Endothelial cell of umbilical vein (primary cell): ENCODE data around the gene FHIT. TPM values are rescaled to one million over a fixed set of nuclear protein-coding genes. Genes with fewer than 3 reads are reported as not detected.

Experiments
- BruUV-seq: library from RNA; stranded (reverse); fragments of 400-500 nt; replicated peaks from 2 replicates; lab custom pipeline; 2021; lab: Mats Ljungman, UMichigan
- CTCF ChIA-PET: fragments of 300-600, 350-600 bp; sonication (Branson Sonifier 250); formaldehyde crosslinking; loops from one replicate; lab custom pipeline; 2021; ENCODE audit warnings: antibody characterized with exemption, inconsistent platforms; lab: Charles Lee
- POLR2A ChIA-PET: fragments of 300-600, 350-600 bp; sonication (Branson Sonifier 250); formaldehyde crosslinking; loops from one replicate; lab custom pipeline; 2021; ENCODE audit warnings: antibody characterized with exemption, inconsistent platforms; lab: Charles Lee
- DNase-seq: peaks from one replicate; pipeline ENCODE4 v3.0.0-alpha.2; 2011; ENCODE audit warnings: low read depth, low spot score
- FAIRE-seq: peaks from 2 replicates; lab custom pipeline; 2011; peaks lifted over from hg19 to GRCh38; lab: Jason Lieb, UNC
- H2AFZ ChIP-seq: 2 replicates; pipeline ENCODE4 v1.6.0; 2012; ENCODE audit warnings: low read depth, low read length, control low read depth, inconsistent platforms
- H3K27ac ChIP-seq: 2 replicates; pipeline ENCODE4 v1.5.1; 2011; ENCODE audit warnings: low read depth, mild to moderate bottlenecking, control low read depth, low read length, moderate library complexity; ENCODE audit not compliant: insufficient read depth
- H3K27me3 ChIP-seq, 2 experiments: 2 replicates each; pipeline versions ENCODE4 v1.6.0 to v1.6.1; 2011; ENCODE audit warnings: low read length in 2 of 2, mixed read lengths in 1 of 2; ENCODE audit not compliant: control insufficient read depth in 2 of 2, insufficient read depth in 2 of 2
- H3K36me3 ChIP-seq, 2 experiments: 2 replicates in 1 of 2; 3 replicates in 1 of 2; pipeline ENCODE4 v1.5.1; 2011; ENCODE audit warnings: low read length in 2 of 2, mild to moderate bottlenecking in 1 of 2, moderate library complexity in 1 of 2; ENCODE audit not compliant: control insufficient read depth in 2 of 2, insufficient read depth in 2 of 2; ENCODE audit errors: extremely low read depth in 1 of 2
- H3K4me1 ChIP-seq: 3 replicates; pipeline ENCODE4 v1.5.1; 2011; ENCODE audit warnings: mild to moderate bottlenecking, low read length; ENCODE audit not compliant: control insufficient read depth, insufficient read depth; ENCODE audit errors: extremely low read depth
- H3K4me2 ChIP-seq: 2 replicates; pipeline ENCODE4 v1.6.1; 2011; ENCODE audit warnings: low read length, control low read depth, mixed read lengths; ENCODE audit not compliant: insufficient read depth
- H3K4me3 ChIP-seq, 3 experiments: fragments of 200-600 bp in 1 of 3; sonication (generic), shearing (Covaris generic) in 1 of 3; replicated peaks in 1 of 3; 2 replicates each; pipeline ENCODE4 v1.5.1; 2011 to 2016; ENCODE audit warnings: control low read depth in 3 of 3, low read length in 3 of 3, mild to moderate bottlenecking in 2 of 3, inconsistent platforms in 1 of 3, low read depth in 1 of 3, moderate library complexity in 1 of 3; ENCODE audit not compliant: insufficient read depth in 1 of 3
- H3K79me2 ChIP-seq: 2 replicates; pipeline ENCODE4 v1.6.0; 2012; ENCODE audit warnings: low read length, inconsistent platforms; ENCODE audit not compliant: control insufficient read depth, insufficient read depth
- H3K9ac ChIP-seq: replicated peaks from 2 replicates; pipeline ENCODE3; 2011; ENCODE audit warnings: low read length, control low read depth; ENCODE audit not compliant: insufficient read depth; ENCODE audit errors: extremely low read depth
- H3K9me1 ChIP-seq: replicated peaks from 3 replicates; pipeline ENCODE4 v1.6.0; 2011; ENCODE audit warnings: mild to moderate bottlenecking, low read length; ENCODE audit not compliant: control insufficient read depth, insufficient read depth; ENCODE audit errors: extremely low read depth
- H3K9me3 ChIP-seq: replicated peaks from 2 replicates; pipeline ENCODE4 v1.5.1; 2012; ENCODE audit warnings: low read length, inconsistent platforms; ENCODE audit not compliant: control insufficient read depth, insufficient read depth
- H4K20me1 ChIP-seq: replicated peaks from 2 replicates; pipeline ENCODE3; 2011; ENCODE audit warnings: mild to moderate bottlenecking, low read length; ENCODE audit not compliant: control insufficient read depth, insufficient read depth; ENCODE audit errors: extremely low read depth
- CTCF ChIP-seq, 2 donors: IDR thresholded peaks; 1 replicate in 1 of 2; 2 replicates in 1 of 2; pipeline ENCODE4 v1.5.1; 2011; ENCODE audit warnings: low read length in 2 of 2, mild to moderate bottlenecking in 2 of 2, moderate library complexity in 2 of 2, control low read depth in 1 of 2, inconsistent platforms in 1 of 2, low read depth in 1 of 2; ENCODE audit not compliant: insufficient read depth in 1 of 2; ENCODE audit errors: extremely low read depth in 1 of 2
- EZH2 ChIP-seq: IDR thresholded peaks from 2 replicates; pipeline ENCODE4 v1.6.1; 2012; ENCODE audit warnings: borderline replicate concordance, low read depth, mild to moderate bottlenecking, moderate library complexity, low read length, inconsistent platforms; ENCODE audit not compliant: severe bottlenecking
- FOS ChIP-seq: IDR thresholded peaks from 2 replicates; pipeline ENCODE4 v1.6.1; 2011; ENCODE audit warnings: mild to moderate bottlenecking, low read length, moderate library complexity, borderline replicate concordance; ENCODE audit not compliant: insufficient read depth
- GATA2 ChIP-seq: IDR thresholded peaks from 2 replicates; pipeline ENCODE4 v1.7.0; 2011; ENCODE audit warnings: low read depth, mild to moderate bottlenecking, moderate library complexity, mixed read lengths, low read length; ENCODE audit not compliant: insufficient read length, insufficient read depth
- JUN ChIP-seq: IDR thresholded peaks from 2 replicates; pipeline ENCODE4 v1.6.1; 2011; ENCODE audit warnings: borderline replicate concordance, low read depth; ENCODE audit not compliant: insufficient read length, insufficient read depth
- MYC ChIP-seq: IDR thresholded peaks from one replicate; pipeline ENCODE4 v1.6.1; 2011; ENCODE audit warnings: mild to moderate bottlenecking, low read depth, low read length
- POLR2A ChIP-seq: IDR thresholded peaks from 2 replicates; pipeline ENCODE4 v1.6.1; 2012; ENCODE audit warnings: low read depth, mild to moderate bottlenecking, control low read depth, low read length
- POLR2AphosphoS5 ChIP-seq: IDR thresholded peaks from 2 replicates; pipeline ENCODE4 v1.6.1; 2012; ENCODE audit warnings: low read depth, mild to moderate bottlenecking, control low read depth, low read length, moderate library complexity; ENCODE audit not compliant: insufficient read depth
- dilution Hi-C: fragments of 300-500 bp; cut with MboI; formaldehyde crosslinking; loops from one replicate; pipeline ENCODE4 v1.15.0; 2019; ENCODE audit warnings: low sequenced_read_pairs; ENCODE audit not compliant: extremely low pct_ligation_motif_present
- intact Hi-C: fragments of 100-400 bp; cut with micrococcal nuclease; formaldehyde crosslinking; loops from one replicate; pipeline ENCODE4 v1.10.0; 2022
- polyA plus RNA-seq, 4 experiments: library from polyadenylated mRNA; depleted of rRNA in 3 of 4; stranded (reverse) in 3 of 4; unstranded in 1 of 4; fragments of >200 nt; gene quantifications; 2 replicates each; pipeline versions ENCODE4 v1.2.1 to v1.2.3, GENCODE V29; 2011 to 2012; ENCODE audit warnings: missing spikeins in 1 of 4
- total RNA-seq: library from RNA; stranded (reverse); gene quantifications from 2 replicates; pipeline ENCODE4 v1.2.3, GENCODE V29; 2021
- TF ChIP-seq, protein P1 (sequence below): IDR thresholded peaks from 2 replicates; pipeline ENCODE4 v1.6.1; 2011; ENCODE audit not compliant: insufficient read depth, insufficient read length

The FHIT gene
- total and polyA plus RNA-seq, 2 donors (not counting 3 experiments of a cell fraction or from before 2014, with no cell fraction given), result 0.47 to 2.2 TPM

DNA sequence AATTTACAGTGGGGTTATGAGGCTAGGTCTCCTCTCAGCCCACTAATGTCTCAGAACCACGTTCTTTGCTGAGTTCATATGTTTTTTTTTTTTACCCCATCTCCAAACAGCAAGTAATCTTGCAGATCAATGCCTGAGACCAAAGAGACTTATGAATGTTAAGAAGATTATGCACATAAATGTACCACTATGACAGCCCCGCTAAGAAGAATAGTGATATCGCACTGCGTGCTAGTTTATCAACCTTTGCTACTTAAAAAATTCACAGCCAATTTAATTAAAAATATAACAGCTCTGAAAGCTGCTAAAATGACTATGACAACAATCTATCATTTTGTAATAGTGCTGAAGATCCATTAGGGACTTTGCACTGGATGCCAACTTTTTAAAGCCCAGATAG lies 1462.5 kb downstream of the FHIT start:
- intact Hi-C loops (no loop called here), dilution Hi-C loops (no loop called here)
- no peak for TF ChIP-seq CTCF (IDR thresholded peaks at IDR 0.05; ENCODE audit: extremely low read depth in 1 of 2, insufficient read depth in 1 of 2, low read depth in 1 of 2, low read length in 2 of 2)
- TF ChIP-seq, protein P1, sequence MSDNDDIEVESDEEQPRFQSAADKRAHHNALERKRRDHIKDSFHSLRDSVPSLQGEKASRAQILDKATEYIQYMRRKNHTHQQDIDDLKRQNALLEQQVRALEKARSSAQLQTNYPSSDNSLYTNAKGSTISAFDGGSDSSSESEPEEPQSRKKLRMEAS, result no peak
- no peak for TF ChIP-seq FOS
- no peak for TF ChIP-seq EZH2
- TF ChIP-seq POLR2A, result no peak
- TF ChIP-seq JUN, result no peak
- TF ChIP-seq MYC, result no peak
- TF ChIP-seq GATA2, result no peak
- TF ChIP-seq POLR2AphosphoS5, result no peak
- Histone ChIP-seq H3K36me3 (no peaks in the 10 kb centered on the region), H2AFZ (no peak overlapping the region), H3K4me3 (no peak overlapping the region), H3K4me1 (no peaks in the 10 kb centered on the region), H3K9me3 (peaks cover 5% of the 10 kb centered on the region), H3K9me1 (no peaks in the 10 kb centered on the region), H4K20me1 (no peaks in the 10 kb centered on the region), H3K79me2 (no peaks in the 10 kb centered on the region), H3K4me2 (no peak overlapping the region), H3K27me3 (no peaks in the 10 kb centered on the region), H3K9ac (no peak overlapping the region), H3K27ac (no peak overlapping the region)
- FAIRE-seq (no peak), DNase-seq (no peak)
- ChIA-PET POLR2A (no interaction called here), CTCF (no interaction called here)
- BruUV-seq, result no TSS peak
